Activated naive CD8-positive, alpha-beta T cell (primary cell): ENCODE measurements around the gene SERTAD3.
"Not testable (repeated sequence)": the region's sequence is repeated elsewhere in the genome, so short reads cannot be mapped to it uniquely, and the experiment has no call there.

Experiments used
- H3K27ac Mint-ChIP-seq: one replicate; pipeline ENCODE4 v1.8.0; 2021; ENCODE audit warnings: mixed read lengths
- H3K27me3 Mint-ChIP-seq: one replicate; pipeline ENCODE4 v1.8.0; 2021; ENCODE audit warnings: mixed read lengths
- H3K36me3 Mint-ChIP-seq: one replicate; pipeline ENCODE4 v1.8.0; 2021; ENCODE audit warnings: mixed read lengths
- H3K4me1 Mint-ChIP-seq: one replicate; pipeline ENCODE4 v1.8.0; 2021; ENCODE audit warnings: low read depth, mixed read lengths
- H3K4me3 Mint-ChIP-seq: one replicate; pipeline ENCODE4 v1.8.0; 2021; ENCODE audit warnings: mild to moderate bottlenecking, mixed read lengths
- H3K9me3 Mint-ChIP-seq: one replicate; pipeline ENCODE4 v1.8.0; 2021; ENCODE audit warnings: low read depth, mixed read lengths

The SERTAD3 gene

DNA sequence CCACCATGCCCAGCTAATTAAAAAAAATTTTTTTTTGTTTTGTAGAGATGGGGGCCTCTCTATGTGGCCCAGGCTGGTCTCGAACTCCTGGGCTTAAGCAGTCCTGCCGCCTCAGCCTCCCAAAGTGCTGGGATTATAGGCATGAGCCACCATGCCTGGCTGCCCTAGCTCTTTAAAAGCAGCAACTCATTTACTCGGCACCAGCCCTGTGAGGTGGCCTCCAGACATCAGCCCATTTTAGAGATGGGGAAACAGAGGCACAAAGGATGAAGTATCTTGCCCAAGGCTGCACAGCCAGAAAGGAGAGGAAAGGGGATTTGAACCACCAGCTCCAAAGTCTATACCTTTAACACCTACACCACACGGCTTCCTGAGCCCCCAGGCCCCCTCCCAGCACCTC is 31.3 kb downstream of the SERTAD3 start:
- Mint-ChIP-seq H3K4me1 (peaks cover 5% of the 10 kb centered on the region), H3K9me3 (no peaks in the 10 kb centered on the region), H3K27ac (no peak overlapping the region), H3K4me3 (no peak overlapping the region), H3K36me3 (no peaks in the 10 kb centered on the region), H3K27me3 (no peaks in the 10 kb centered on the region)

DNA sequence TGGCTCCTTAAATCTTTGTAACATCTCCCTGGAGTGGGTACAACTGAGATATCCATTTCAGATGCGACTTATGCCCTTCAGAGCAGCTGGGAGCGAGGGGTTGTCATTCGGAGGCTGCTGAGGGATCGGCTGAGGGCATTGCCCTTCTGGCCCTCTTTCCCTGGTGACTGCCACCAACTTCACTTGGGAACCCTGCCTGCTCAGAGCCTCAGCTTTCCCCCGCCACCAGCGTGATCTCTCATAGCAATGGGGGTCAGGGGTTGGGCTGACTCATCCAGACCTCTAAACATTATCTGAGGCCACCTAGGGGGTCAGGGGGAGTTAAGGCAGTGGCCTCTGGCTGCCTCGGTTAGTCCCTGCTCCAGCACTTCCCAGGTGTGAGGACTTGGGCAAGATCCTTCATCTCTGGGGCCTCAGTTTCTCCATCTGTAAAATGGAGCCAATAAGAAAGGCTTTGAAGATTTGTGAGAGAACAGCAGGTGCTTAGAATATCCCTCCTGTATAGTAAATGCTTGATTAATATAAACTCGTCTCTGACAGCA is 32.1 kb downstream of the SERTAD3 start:
- no peaks in the 10 kb centered on the region for H3K36me3 Mint-ChIP-seq
- H3K9me3 Mint-ChIP-seq = no peaks in the 10 kb centered on the region
- H3K27me3 Mint-ChIP-seq = no peaks in the 10 kb centered on the region
- H3K4me3 Mint-ChIP-seq = no peak overlapping the region
- no peak overlapping the region for H3K27ac Mint-ChIP-seq
- peaks cover 4% of the 10 kb centered on the region for H3K4me1 Mint-ChIP-seq

DNA sequence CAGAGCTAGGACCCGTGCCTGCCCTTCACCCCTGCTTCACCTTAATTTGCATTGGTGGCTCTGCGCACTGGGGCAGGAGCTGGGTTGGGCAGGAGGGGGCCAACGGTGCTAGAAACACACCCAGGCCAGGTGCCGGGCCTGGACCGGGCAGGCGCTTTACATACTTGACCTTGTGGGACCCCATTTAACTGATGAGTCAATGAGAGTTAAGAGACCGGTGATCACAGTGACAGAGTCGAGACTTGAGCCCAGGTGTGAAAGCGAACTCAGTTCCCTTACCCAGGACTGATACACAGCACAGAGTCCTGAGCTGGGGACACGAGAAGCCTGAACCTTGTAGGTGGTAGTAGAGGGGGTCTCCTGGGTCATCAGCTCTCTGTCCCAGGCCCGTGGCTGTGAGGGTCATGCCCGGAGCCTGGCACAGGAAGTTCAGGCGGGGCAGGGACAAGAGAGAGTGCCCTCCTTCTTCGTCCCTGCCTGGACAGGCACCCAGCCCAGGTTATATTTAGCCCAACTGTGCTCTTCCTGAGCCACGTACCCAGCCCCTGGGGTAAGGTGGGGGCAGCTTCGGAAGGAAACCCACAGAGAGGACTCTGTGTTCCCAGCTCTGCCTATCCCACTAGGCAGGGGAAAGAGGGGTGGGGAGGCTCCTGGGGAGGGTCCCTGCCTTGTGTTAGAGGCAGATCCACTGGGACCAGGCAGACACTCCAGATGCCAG is 32.9 kb downstream of the SERTAD3 start:
- Mint-ChIP-seq H3K4me1 (peaks cover 1% of the 10 kb centered on the region), H3K27ac (no peak overlapping the region)

DNA sequence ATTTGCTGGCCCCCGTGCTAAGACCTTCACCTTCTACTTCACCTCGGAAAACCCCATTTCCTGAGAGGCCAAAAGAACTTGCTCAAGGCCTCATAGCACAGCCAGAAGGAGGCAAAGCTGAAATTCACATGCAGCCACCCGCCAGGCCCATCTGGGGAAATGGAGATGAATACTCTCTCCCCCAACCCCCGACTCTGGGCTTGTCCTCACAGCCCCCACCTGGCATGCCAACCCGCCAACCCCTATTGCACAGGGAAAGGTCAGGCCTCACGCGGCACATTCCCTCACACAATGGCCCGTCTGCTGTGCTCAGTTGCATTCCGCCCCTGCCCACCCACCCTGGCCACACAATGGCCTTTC is 34.1 kb downstream of the SERTAD3 start:
- no peak overlapping the region for H3K4me3 Mint-ChIP-seq

More for the DNA sequence above, 32.9 kb downstream of the SERTAD3 start:
- Mint-ChIP-seq H3K4me3 (no peak overlapping the region), H3K36me3 (no peaks in the 10 kb centered on the region), H3K9me3 (no peaks in the 10 kb centered on the region), H3K27me3 (no peaks in the 10 kb centered on the region)

DNA sequence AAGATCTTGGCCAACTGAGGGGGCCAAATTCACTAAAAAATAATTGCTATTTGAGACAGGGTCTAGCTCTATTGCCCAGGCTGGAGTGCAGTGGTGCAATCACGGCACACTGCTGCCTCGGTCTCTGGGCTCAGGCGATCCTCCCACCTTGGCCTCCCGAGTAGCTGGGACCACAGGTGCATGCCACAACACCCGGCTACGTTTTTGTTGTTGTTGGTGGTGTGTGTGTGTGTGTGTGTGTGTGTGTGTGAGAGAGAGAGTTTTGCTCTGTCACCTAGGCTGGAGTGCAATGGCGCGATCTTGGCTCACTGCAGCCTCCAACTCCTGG is 35.6 kb downstream of the SERTAD3 start:
- not testable (repeated sequence) for H3K36me3 Mint-ChIP-seq, H3K27ac Mint-ChIP-seq, H3K4me3 Mint-ChIP-seq, H3K4me1 Mint-ChIP-seq, H3K27me3 Mint-ChIP-seq, H3K9me3 Mint-ChIP-seq

More for the DNA sequence above, 34.1 kb downstream of the SERTAD3 start:
- Mint-ChIP-seq H3K27ac (no peak overlapping the region), H3K27me3 (no peaks in the 10 kb centered on the region), H3K4me1 (peaks cover 1% of the 10 kb centered on the region), H3K36me3 (no peaks in the 10 kb centered on the region), H3K9me3 (no peaks in the 10 kb centered on the region)

DNA sequence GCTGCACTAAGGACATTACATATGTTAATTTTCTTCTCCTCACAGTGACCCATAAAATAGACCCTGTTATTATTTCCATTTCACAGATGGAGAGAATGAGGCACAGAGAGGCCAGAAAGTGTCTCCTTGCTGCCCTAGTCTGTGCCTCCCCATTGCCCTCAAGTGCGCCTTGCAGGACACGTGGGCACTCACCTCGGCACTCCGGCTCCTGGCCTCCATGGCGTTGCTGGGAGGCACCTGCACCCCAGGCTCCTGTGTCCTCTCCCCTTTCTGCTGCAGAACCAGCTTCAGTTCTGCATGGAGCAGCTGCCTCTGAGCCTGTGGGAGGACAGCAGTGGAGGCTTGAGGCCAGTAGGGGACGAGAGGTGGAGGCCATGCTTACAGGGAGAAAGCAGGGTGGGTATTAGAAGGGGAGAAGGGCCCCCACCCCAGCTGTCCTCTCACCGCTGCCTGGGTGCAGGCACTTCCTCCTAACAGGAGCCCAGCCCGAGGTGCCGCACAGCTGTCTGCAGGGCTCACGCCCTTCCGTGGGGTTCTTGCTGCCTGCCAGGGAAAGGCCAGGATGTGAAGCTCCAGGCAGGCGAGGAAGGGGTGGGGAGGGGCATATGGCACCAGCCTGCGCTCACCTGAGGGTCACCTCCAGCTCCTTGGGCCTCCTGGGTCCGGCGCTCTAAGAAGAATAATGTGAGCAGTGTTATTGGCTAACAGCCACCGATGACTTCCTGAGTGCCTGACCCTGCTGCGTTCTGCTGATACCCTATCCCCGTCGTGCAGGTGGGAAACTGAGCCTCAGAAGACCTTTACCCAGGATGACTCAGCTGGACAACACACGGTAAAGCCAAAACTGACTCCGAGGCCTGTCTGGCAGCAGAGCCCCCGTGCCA is 36.2 kb downstream of the SERTAD3 start:
- Mint-ChIP-seq H3K27ac (no peak overlapping the region), H3K27me3 (no peaks in the 10 kb centered on the region), H3K36me3 (no peaks in the 10 kb centered on the region), H3K9me3 (no peaks in the 10 kb centered on the region), H3K4me1 (peaks cover 8% of the 10 kb centered on the region), H3K4me3 (no peak overlapping the region)

DNA sequence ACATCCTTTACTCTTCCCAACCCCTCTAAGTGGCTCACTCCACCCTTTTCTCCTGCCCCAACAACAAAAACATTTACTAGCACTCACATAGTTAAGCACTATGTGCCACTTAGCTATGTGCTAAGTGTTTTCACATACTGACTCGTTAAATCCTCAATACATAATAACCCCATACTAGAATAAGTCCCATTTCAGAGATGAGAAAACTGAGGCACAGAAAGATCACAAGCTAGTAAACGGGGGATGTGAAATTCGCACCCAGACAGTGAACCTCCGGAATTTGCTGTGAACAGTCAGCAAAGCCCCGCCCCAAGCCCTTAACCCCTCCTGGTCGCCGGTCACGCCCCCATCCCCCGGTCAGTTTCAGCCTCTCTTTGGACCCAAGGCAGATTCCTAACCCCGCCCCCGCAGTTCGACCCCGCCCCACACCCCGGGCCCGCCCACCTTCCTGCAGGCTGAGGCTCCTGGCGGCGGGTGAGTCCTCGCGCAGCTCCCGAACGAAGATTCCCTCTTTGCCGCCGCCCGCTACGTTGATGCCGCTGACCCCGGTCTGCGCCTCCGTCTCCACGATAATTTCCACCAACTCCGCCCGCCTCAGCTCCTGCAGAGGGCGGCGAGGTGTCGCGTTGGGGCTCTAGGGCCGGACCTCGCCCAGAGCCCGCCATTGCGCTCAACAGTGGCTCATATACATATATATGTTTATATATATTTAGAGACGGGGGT is 40.7 kb downstream of the SERTAD3 start:
- Mint-ChIP-seq H3K36me3 (peaks cover 6% of the 10 kb centered on the region), H3K9me3 (no peaks in the 10 kb centered on the region), H3K27me3 (peaks cover 2% of the 10 kb centered on the region), H3K27ac (peak overlapping the region; percentile 87), H3K4me1 (peaks cover 19% of the 10 kb centered on the region), H3K4me3 (peak overlapping the region; percentile 95)

DNA sequence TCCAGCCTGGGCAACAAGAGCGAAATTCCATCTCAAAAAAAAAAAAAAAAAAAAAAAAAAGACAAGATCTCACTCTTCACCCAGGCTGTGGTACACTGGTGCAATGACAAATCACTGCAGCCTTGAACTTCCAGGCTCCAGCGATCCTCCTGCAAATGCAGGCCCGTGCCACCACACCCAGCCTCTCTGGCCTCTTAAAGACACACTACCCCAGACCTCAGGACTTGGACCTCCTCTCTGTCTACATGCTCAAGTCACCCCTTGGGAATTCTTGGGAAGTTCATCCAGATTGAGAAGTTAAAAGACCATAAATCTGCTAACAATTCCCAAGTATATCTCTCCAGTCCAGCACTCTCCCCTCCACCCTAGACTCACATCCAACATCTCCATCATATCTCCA is 43.6 kb downstream of the SERTAD3 start:
- H3K4me3 Mint-ChIP-seq = no peak overlapping the region
- H3K27me3 Mint-ChIP-seq = peaks cover 2% of the 10 kb centered on the region
- peaks cover 19% of the 10 kb centered on the region for H3K4me1 Mint-ChIP-seq
- peaks cover 6% of the 10 kb centered on the region for H3K36me3 Mint-ChIP-seq
- H3K9me3 Mint-ChIP-seq = no peaks in the 10 kb centered on the region
- peak overlapping the region; percentile 56 for H3K27ac Mint-ChIP-seq

DNA sequence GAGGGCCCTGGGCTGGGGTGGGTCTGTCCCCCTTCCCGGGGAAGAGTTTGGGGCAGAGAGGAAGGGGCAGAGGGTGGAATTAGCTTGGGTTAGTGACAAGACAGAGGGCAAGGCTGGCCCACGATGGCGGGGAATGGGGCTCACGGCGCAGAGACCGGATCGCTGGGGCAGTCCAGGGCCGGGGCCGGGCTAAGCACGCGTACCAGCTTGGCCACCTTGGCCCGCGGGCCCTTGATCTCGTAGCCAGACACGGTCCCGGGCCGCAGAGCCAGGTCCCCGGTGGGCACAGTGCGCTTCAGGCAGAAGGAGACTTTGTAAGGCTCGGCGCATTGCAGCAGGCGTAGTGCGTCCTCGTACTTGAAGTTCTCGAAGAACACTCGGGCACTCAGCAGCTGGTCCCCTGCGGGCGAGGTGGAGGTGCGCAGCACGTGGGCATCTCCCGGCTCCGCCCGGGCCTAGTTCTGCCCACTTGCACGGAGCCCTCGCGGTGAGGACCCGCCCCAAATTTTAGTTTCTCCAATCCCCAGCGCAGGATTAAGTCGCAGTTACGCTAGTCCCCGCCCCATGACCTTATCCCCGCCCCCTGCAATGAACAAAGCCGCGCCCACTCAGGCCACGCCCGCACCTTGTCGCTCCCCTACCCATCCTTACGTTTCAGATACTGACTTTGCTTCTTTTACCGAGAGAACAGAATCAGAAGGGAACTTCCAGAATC is 45.6 kb downstream of the SERTAD3 start:
- Mint-ChIP-seq H3K27me3 (peaks cover 2% of the 10 kb centered on the region), H3K36me3 (peaks cover 6% of the 10 kb centered on the region), H3K9me3 (no peaks in the 10 kb centered on the region), H3K4me3 (peak overlapping the region; percentile 30), H3K27ac (no peak overlapping the region), H3K4me1 (peaks cover 17% of the 10 kb centered on the region)

DNA sequence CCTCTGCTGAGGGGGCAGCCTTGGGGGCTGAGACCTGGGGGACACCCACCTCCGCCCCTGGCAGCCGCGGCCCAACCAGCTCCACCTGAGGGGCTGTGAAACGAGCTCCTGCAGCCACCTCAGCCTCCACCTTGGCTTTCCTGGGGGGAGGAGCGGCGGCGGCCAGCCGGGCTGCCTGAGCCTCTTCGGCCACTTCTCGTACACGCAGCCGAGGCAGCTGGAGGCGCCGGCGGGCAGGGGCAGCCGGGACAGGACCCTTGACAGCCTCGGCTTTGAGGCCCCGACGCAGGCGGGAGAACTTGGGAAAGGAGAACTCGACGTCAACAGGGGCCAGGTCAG is 46.6 kb downstream of the SERTAD3 start:
- Mint-ChIP-seq H3K27ac (no peak overlapping the region), H3K4me1 (peaks cover 12% of the 10 kb centered on the region), H3K36me3 (peaks cover 6% of the 10 kb centered on the region), H3K4me3 (no peak overlapping the region), H3K9me3 (no peaks in the 10 kb centered on the region), H3K27me3 (peaks cover 2% of the 10 kb centered on the region)

DNA sequence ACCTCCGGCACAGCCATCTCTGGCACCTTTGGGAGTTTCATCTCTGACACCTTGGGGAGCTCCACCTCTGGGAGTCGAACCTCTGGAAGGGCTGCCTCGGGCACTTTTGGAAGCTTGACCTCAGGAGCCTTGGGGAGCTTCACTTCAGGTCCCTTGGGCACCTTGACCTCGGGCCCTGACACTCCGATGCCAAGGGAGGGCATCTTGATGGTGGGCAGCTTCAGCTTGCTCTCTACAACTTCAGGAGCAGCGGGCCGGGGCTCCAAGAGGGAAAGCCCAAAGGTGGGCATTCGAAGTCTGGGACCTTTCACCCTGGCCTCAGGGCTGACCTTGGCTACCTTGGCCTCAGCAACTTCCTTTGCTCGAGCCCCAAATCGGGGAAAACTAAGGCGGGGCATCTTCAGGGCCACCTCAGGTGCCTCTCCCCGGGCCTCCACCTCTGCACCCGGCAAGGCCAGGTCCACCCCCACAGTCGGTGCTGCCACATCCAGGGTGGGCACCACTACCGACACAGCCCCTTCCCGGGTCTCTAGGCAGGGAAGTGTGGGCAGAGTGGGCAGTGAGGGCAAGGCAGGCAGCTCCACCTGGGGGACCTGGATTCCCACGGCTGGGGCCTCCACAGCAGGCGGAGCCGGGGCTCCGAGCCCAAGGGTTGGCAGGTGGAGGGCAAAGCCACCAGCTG is 47.1 kb downstream of the SERTAD3 start:
- Mint-ChIP-seq H3K36me3 (peaks cover 6% of the 10 kb centered on the region), H3K4me1 (peaks cover 12% of the 10 kb centered on the region), H3K9me3 (no peaks in the 10 kb centered on the region), H3K27ac (no peak overlapping the region), H3K4me3 (no peak overlapping the region), H3K27me3 (peaks cover 2% of the 10 kb centered on the region)

DNA sequence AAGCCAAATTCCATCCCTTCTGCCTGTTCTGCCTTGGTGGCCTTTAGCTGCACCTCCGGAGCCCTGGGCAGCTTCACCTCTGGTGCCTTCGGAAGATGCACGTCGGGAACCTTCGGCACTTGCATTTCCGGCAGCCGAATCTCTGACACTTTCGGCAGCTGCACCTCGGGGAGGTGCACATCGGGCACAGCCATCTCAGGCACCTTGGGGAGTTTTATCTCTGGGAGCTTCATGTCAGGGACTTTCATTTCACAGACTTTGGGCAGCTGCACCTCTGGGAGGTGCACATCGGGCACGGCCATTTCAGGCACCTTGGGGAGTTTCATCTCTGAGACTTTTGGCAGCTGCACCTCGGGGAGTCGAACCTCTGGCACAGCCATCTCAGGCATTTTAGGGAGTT is 48.2 kb downstream of the SERTAD3 start:
- Mint-ChIP-seq H3K27me3 (peaks cover 2% of the 10 kb centered on the region), H3K27ac (no peak overlapping the region), H3K4me1 (peaks cover 12% of the 10 kb centered on the region), H3K9me3 (no peaks in the 10 kb centered on the region), H3K4me3 (no peak overlapping the region), H3K36me3 (peaks cover 6% of the 10 kb centered on the region)

DNA sequence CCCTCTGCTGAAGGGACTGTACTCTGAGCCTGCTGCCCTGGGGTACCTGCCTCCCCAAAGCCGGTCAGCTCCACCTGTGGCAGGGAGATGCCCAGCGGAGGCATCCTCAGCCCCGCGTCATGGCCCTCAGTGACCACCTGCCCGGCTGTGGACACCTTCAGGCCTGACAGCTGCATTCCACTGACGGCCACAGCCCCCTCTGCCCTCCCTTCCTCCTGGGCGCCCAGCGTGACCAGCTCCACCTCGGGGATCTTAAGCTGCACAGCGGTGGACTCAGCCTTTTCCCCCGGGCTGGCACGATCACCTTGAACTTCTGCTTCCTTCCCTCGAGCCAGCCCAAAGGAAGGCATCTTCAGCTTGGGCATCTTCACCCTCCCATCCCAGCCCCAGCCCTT is 49.3 kb downstream of the SERTAD3 start:
- peaks cover 2% of the 10 kb centered on the region for H3K36me3 Mint-ChIP-seq
- no peak overlapping the region for H3K4me3 Mint-ChIP-seq
- peaks cover 10% of the 10 kb centered on the region for H3K4me1 Mint-ChIP-seq
- H3K27ac Mint-ChIP-seq = no peak overlapping the region
- H3K27me3 Mint-ChIP-seq = peaks cover 2% of the 10 kb centered on the region
- H3K9me3 Mint-ChIP-seq = no peaks in the 10 kb centered on the region
